Sigmoid colon (tissue), 7 donors: Measurements from ENCODE around the gene STIM2. TPM values are rescaled to one million over a fixed set of nuclear protein-coding genes. Genes with fewer than 3 reads are reported as not detected.

Experiments used
- DNase-seq: peaks from one replicate; pipeline ENCODE4 v3.0.0-alpha.2; 2019
- H3K27ac ChIP-seq, 4 donors: fragments of 200-600 bp; sonication (generic); one replicate each; pipeline ENCODE4 v1.5.1; 2016 to 2019; ENCODE audit warnings: mild to moderate bottlenecking in 1 of 4
- H3K27me3 ChIP-seq, 3 donors: fragments of 200-600 bp; sonication (generic); one replicate each; pipeline ENCODE4 v1.5.1; 2019; ENCODE audit warnings: mild to moderate bottlenecking in 1 of 3
- H3K36me3 ChIP-seq, 4 donors: fragments of 200-600 bp; sonication (generic); one replicate each; pipeline ENCODE4 v1.5.1; 2016 to 2019
- H3K4me1 ChIP-seq, 4 donors: fragments of 200-600 bp; sonication (generic); one replicate each; pipeline ENCODE4 v1.5.1; 2017 to 2019
- H3K4me3 ChIP-seq, 4 donors: fragments of 200-600 bp; sonication (generic); one replicate each; pipeline ENCODE4 v1.5.1; 2017 to 2019; ENCODE audit warnings: mild to moderate bottlenecking in 2 of 4, moderate library complexity in 1 of 4
- H3K9me3 ChIP-seq, 4 donors: fragments of 200-600 bp in 3 of 4; sonication (generic) in 3 of 4; one replicate each; pipeline versions ENCODE4 v1.5.1 to v1.6.1; 2013 to 2019
- CTCF ChIP-seq, 4 experiments: fragments of 450-650 bp in 3 of 4; fragments of 200-600 bp in 1 of 4; IDR thresholded peaks; one replicate each; pipeline ENCODE4 v1.5.1; 2016 to 2019; ENCODE audit warnings: antibody characterized with exemption in 4 of 4, mild to moderate bottlenecking in 3 of 4, moderate library complexity in 2 of 4
- EP300 ChIP-seq, 4 donors: sonication (generic); formaldehyde crosslinking; IDR thresholded peaks; one replicate each; pipeline ENCODE4 v1.6.1; 2017; ENCODE audit warnings: antibody characterized with exemption in 4 of 4
- POLR2A ChIP-seq, 2 donors: fragments of 450-650 bp; IDR thresholded peaks; one replicate each; pipeline ENCODE4 v1.6.1; 2016; ENCODE audit warnings: antibody characterized with exemption in 2 of 2, mild to moderate bottlenecking in 2 of 2, moderate library complexity in 2 of 2
- POLR2AphosphoS5 ChIP-seq, 4 donors: sonication (generic); formaldehyde crosslinking; IDR thresholded peaks; one replicate each; pipeline ENCODE4 v1.6.1; 2017; ENCODE audit warnings: antibody characterized with exemption in 4 of 4
- WGBS, 2 donors: extraction: QIAGEN DNeasy Blood & Tissue Kit; methylation state at CpG; one replicate each; pipeline ENCODE4 v1.1.7; 2013; 5-methylcytosine and 5-hydroxymethylcytosine counted together
- intact Hi-C: fragments of 100-400 bp; cut with DNase I; formaldehyde crosslinking; loops from one replicate; pipeline ENCODE4 v1.15.1; 2023
- polyA plus RNA-seq, 3 donors: library from polyadenylated mRNA; stranded (reverse); fragments of 200-250 nt; gene quantifications; one replicate each; pipeline ENCODE4 v1.2.3, GENCODE V29; 2013
- total RNA-seq, 4 donors: library from RNA; depleted of rRNA; stranded (reverse); fragments of >200 nt; gene quantifications; one replicate each; pipeline ENCODE4 v1.1.0, GENCODE V29; 2016
- donor health status: healthy with polysubstance abuse.
- donor health status: Bipolar disorder and iron deficiency.
- donor health status: healthy.

STIM2 gene
- total and polyA plus RNA-seq, 7 donors = 3.0 to 16.8 (median 14.1) TPM

- intact Hi-C loops = no loop called here
- H3K4me3 ChIP-seq = no peak overlapping the region
Measured at GRCh38 chr4:26842911-26843310, 17.7 kb upstream of the STIM2 start.

GRCh38 chr4:26850528-26850927 lies 10.1 kb upstream of the STIM2 start:
- WGBS, 2 donors = 85 to 94% methylated on average over 1 of the region's 1 CpG
- no peak for DNase-seq
- H3K9me3 ChIP-seq = no peaks in the 10 kb centered on the region
- H3K36me3 ChIP-seq = no peaks in the 10 kb centered on the region
- no peaks in the 10 kb centered on the region for H3K4me1 ChIP-seq
- no peak overlapping the region for H3K27ac ChIP-seq
- no peak for TF ChIP-seq POLR2A (IDR thresholded peaks at IDR 0.05)
- TF ChIP-seq POLR2AphosphoS5 (IDR thresholded peaks at IDR 0.05) = no peak
- no peak for TF ChIP-seq EP300 (IDR thresholded peaks at IDR 0.05)
- intact Hi-C loops = no loop called here
- no peaks in the 10 kb centered on the region for H3K27me3 ChIP-seq
- no peak overlapping the region for H3K4me3 ChIP-seq

More at GRCh38 chr4:26842911-26843310, 17.7 kb upstream of the STIM2 start:
- no peak for DNase-seq
- Histone ChIP-seq H3K4me1 (peaks cover 0 to 17% (median 0%) of the 10 kb centered on the region in 4 donors), H3K9me3 (no peaks in the 10 kb centered on the region), H3K36me3 (no peaks in the 10 kb centered on the region), H3K27me3 (no peaks in the 10 kb centered on the region), H3K27ac (no peak overlapping the region)
- 51 to 63% methylated on average over 2 of the region's 2 CpGs for WGBS, 2 donors
- TF ChIP-seq POLR2A (IDR thresholded peaks at IDR 0.05) (no peak), CTCF (IDR thresholded peaks at IDR 0.05) (no peak), EP300 (IDR thresholded peaks at IDR 0.05) (no peak), POLR2AphosphoS5 (IDR thresholded peaks at IDR 0.05) (no peak)

GRCh38 chr4:26851129-26851528 lies 9.5 kb upstream of the STIM2 start:
- WGBS, 2 donors = 97 to 99% methylated on average over 2 of the region's 2 CpGs
- Histone ChIP-seq H3K4me1 (no peaks in the 10 kb centered on the region), H3K4me3 (no peak overlapping the region), H3K9me3 (no peaks in the 10 kb centered on the region), H3K27me3 (no peaks in the 10 kb centered on the region), H3K27ac (no peak overlapping the region), H3K36me3 (no peaks in the 10 kb centered on the region)
- intact Hi-C loops = no loop called here
- TF ChIP-seq POLR2A (IDR thresholded peaks at IDR 0.05) = no peak
- TF ChIP-seq CTCF (IDR thresholded peaks at IDR 0.05) = no peak
- TF ChIP-seq POLR2AphosphoS5 (IDR thresholded peaks at IDR 0.05) = no peak
- TF ChIP-seq EP300 (IDR thresholded peaks at IDR 0.05) = no peak
- DNase-seq = no peak

GRCh38 chr4:26854701-26855100 lies 5.9 kb upstream of the STIM2 start:
- Histone ChIP-seq H3K27me3 (no peaks in the 10 kb centered on the region), H3K36me3 (no peaks in the 10 kb centered on the region), H3K4me1 (peaks cover 0 to 20% (median 17%) of the 10 kb centered on the region in 4 donors), H3K27ac (no peak overlapping the region), H3K9me3 (no peaks in the 10 kb centered on the region), H3K4me3 (no peak overlapping the region)
- intact Hi-C loops = loop anchor here (5.0 kb wide), 1 partner anchor 138 kb away; no protein-coding TSS in a partner anchor
- no peak for DNase-seq
- no peak for TF ChIP-seq POLR2AphosphoS5 (IDR thresholded peaks at IDR 0.05)
- no peak for TF ChIP-seq CTCF (IDR thresholded peaks at IDR 0.05)
- no peak for TF ChIP-seq EP300 (IDR thresholded peaks at IDR 0.05)
- TF ChIP-seq POLR2A (IDR thresholded peaks at IDR 0.05) = no peak
- WGBS, 2 donors = 77 to 79% methylated on average over 6 of the region's 6 CpGs

- Histone ChIP-seq H3K27me3 (no peaks in the 10 kb centered on the region), H3K4me1 (peaks cover 0 to 23% (median 18%) of the 10 kb centered on the region in 4 donors), H3K9me3 (no peaks in the 10 kb centered on the region), H3K36me3 (no peaks in the 10 kb centered on the region), H3K4me3 (peak overlapping the region; percentile 49 to 67 (median 62)), H3K27ac (peak overlapping the region; percentile 77 to 86 (median 84))
- 10 to 22% methylated on average over 7 of the region's 7 CpGs for WGBS, 2 donors
- no peak for DNase-seq
- intact Hi-C loops = loop anchor here (5.0 kb wide), 1 partner anchor 135 kb away; no protein-coding TSS in a partner anchor
- TF ChIP-seq EP300 (IDR thresholded peaks at IDR 0.05) (no peak), POLR2A (IDR thresholded peaks at IDR 0.05) (no peak), CTCF (IDR thresholded peaks at IDR 0.05) (no peak), POLR2AphosphoS5 (IDR thresholded peaks at IDR 0.05) (no peak)
Measured at GRCh38 chr4:26856906-26857277, 3.7 kb upstream of the STIM2 start.
